Measurements from ENCODE around the gene NACA2.
A peak's percentile ranks its signal among the peaks of the same experiment; 100 is the strongest.

GRCh38 chr17:61583242-61583641 is 7.8 kb downstream of the NACA2 start:
- TF ChIP-seq, protein P1, sequence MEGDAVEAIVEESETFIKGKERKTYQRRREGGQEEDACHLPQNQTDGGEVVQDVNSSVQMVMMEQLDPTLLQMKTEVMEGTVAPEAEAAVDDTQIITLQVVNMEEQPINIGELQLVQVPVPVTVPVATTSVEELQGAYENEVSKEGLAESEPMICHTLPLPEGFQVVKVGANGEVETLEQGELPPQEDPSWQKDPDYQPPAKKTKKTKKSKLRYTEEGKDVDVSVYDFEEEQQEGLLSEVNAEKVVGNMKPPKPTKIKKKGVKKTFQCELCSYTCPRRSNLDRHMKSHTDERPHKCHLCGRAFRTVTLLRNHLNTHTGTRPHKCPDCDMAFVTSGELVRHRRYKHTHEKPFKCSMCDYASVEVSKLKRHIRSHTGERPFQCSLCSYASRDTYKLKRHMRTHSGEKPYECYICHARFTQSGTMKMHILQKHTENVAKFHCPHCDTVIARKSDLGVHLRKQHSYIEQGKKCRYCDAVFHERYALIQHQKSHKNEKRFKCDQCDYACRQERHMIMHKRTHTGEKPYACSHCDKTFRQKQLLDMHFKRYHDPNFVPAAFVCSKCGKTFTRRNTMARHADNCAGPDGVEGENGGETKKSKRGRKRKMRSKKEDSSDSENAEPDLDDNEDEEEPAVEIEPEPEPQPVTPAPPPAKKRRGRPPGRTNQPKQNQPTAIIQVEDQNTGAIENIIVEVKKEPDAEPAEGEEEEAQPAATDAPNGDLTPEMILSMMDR (conservative IDR thresholded peaks at IDR 0.05; ENCODE audit: low read length), result peak; percentile 69
- TF ChIP-seq EZH2phosphoT487 (IDR thresholded peaks at IDR 0.05; ENCODE audit: borderline replicate concordance), result no peak

Measured in Loucy (cell line).